ENCODE measurements around the gene TMEM184C.

TMEM184C gene

DNA sequence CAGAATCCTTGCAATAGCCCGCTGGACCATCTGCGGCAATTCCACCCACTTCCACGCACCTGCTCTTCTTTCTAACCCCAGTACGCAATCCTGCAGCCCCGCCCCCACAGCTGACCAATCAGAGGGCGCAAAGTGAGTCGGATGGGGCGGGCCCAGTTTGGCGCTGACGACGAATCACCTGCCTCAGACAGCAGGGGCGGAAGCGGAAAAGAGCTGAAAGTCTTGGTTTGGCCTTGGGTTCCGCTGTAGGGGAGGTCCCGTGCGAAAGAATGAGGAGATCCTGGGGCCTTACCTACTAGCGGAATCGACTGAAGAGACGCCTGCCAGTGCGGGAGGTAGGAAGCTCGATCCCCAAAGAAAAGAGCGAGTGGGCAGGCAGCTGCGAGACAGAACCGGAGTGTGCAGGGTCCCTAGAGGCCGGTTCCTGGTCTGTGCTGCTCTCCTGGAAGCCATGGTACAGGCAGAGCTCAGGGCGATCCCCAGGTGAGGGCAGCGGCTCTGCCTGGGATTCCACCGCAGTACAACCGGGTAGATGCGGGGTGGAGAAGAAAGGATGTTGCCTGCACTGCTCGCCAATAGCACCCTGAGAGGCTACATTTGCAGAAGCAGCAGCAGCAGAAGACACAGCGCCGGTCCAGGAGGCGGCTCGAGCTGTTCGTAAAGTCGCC lies at the start of gene TMEM184C:
TMEM184C (plus strand) TSS at position 225 of the 668 bp plus-strand sequence. CDS start 560 bp downstream, outside the sequence.
- H3K4me3 ChIP-seq: peak within 1 kb of the TSS; percentile 50 to 84 (median 72)
- H3K27ac ChIP-seq: peak within 1 kb of the TSS; percentile 26 to 89 (median 84)

- Histone ChIP-seq H3K27ac (peak overlapping the region in 1 of 21 experiments; percentile 46), H3K4me3 (no peak overlapping the region)
These were observed 46.6 kb upstream of the TMEM184C start for GRCh38 chr4:147570616-147571015.

GRCh38 chr4:147571036-147571770 lies 46.0 kb upstream of the TMEM184C start:
- Histone ChIP-seq H3K27ac (peak overlapping the region in 1 of 21 experiments; percentile 46), H3K4me3 (no peak overlapping the region)

DNA sequence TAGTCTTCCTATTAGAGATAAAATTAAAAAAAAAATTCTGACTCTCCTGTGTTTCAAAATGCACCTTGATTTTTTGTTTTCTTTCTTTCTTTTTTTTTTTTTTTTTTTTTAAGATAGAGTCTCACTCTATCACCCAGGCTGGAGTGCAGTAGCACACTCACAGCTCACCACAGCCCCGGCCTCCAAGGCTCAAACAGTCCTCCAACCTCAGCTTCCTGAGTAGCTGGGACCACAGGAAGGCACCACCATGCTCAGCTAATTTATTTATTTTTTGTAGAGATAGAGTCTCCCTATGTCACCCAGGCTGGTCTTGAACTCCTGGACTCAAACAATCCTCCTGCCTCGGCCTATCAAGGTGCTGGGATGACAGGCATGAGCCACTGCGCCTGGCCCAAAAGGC lies 41.1 kb upstream of the TMEM184C start:
- H3K4me3 ChIP-seq: no peak overlapping the region
- no peak overlapping the region for H3K27ac ChIP-seq

- Histone ChIP-seq H3K27ac (no peak overlapping the region), H3K4me3 (no peak overlapping the region)
These were observed 39.1 kb upstream of the TMEM184C start for GRCh38 chr4:147578051-147578476.

GRCh38 chr4:147578593-147578992 lies 38.6 kb upstream of the TMEM184C start:
- Histone ChIP-seq H3K27ac (no peak overlapping the region), H3K4me3 (no peak overlapping the region)

DNA sequence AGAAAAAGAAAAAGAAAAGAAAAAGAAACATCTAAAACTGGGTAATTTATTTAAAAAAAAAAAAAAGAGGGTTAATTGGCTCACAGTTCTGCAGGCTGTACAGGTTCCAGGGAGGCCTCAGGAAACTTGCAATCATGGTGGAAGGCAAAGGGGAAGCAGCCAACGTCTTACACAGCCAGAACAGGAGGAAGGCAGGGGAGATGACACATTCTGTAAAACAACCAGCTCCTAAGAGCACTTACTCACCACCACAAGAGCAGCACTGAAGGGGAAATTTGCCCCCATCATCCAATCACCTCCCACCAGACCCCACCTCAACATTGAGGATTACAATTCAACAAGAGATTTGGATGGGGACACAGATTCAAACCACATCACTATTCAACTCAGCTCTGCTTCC lies 36.8 kb upstream of the TMEM184C start:
- Histone ChIP-seq H3K27ac (no peak overlapping the region), H3K4me3 (no peak overlapping the region)

DNA sequence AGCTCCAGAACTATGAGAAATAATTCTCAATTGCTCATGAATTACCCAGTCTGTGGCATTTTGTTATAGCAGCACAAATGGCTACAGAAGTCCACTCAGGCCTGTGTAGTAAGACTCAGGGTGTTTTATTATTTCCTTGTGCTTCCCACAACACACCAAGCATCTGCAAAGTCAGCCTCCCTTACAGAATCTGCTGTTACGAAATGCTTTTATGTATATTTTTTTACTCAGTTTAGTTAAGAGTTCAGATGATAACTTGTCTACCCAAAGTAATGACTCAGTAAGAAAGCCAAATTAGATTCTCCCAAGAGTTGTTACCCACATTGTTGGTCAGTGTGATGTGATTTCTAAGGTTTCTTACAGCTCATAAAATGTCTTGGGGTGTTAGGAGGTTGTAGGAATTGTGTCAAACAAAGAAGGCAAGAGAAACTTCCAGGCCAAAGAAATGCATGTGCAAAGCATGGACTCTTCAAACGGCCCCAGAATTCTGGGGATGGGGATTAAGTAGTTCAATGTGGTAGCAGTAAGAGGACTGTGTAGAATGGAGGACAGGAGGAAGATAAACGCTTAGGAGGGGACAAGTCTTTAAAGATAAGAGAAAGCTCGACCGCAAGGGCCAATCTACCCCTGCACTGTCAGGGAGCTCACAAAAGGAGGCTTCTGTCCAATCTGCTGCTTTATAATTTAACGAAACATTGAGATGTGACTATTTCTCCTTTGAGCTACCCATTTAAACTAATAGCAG lies 35.4 kb upstream of the TMEM184C start:
- no peak overlapping the region for H3K4me3 ChIP-seq
- peak overlapping the region in 1 of 21 experiments; percentile 22 for H3K27ac ChIP-seq

DNA sequence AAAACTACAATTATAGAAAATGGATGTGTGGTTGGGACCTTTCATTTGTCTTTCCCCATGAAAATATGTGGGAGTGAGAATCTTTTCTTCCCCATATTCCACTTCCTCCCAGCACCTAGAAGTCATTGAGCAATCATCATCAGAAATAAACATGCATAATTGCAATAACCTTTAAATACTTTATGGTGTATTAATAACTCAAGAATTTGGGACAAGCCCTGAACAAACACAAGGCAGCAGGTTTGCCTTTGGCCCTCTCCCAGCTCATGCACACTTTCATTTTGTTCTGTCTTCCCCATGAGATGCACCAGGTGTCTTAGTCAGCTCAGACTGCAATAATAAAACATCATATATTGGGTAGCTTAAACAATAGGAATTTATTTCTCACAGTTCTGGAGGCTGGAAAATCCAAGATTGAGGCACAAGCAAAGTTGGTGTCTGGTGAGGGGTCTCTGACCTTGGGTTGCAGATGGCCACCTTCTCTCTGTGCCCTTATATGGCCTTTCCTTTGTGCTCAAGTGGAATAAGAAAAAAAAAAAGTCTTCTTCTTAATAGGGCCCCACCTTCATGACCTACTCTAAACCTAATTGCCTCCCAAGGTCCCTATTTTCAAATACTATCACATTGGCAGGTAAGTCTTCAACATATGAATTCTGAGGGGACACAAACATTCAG lies 34.7 kb upstream of the TMEM184C start:
- H3K27ac ChIP-seq: peak overlapping the region in 1 of 21 experiments; percentile 22
- no peak overlapping the region for H3K4me3 ChIP-seq

- no peak overlapping the region for H3K4me3 ChIP-seq
- no peak overlapping the region for H3K27ac ChIP-seq
These were observed 33.3 kb upstream of the TMEM184C start for GRCh38 chr4:147583876-147584275.

GRCh38 chr4:147586032-147586431 lies 31.2 kb upstream of the TMEM184C start:
- peak overlapping the region in 2 of 21 experiments; percentile 24 to 35 for H3K27ac ChIP-seq
- H3K4me3 ChIP-seq: no peak overlapping the region

GRCh38 chr4:147586637-147587036 lies 30.6 kb upstream of the TMEM184C start:
- Histone ChIP-seq H3K4me3 (no peak overlapping the region), H3K27ac (peak overlapping the region in 4 of 21 experiments; percentile 1 to 40 (median 24))

GRCh38 chr4:147587041-147587440 lies 30.2 kb upstream of the TMEM184C start:
- no peak overlapping the region for H3K4me3 ChIP-seq

DNA sequence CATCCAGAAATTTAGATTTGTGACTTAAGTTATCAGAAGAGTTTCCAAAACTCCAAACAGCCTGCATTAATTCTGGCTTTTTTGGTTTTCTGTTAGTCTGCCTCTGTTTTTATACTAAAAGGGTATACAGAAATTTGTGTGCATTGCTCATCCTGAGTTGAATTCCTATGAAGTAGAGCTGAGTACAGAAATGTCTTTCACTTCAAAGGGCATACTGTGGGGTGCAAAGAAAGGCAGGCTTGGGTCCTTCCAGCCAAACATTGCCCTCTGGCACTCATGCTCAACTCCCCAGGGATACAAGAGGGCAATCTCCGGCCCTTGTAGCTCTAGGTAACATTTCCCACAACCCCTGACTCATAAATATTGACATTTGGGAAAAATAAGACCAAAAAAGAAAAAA lies 27.6 kb upstream of the TMEM184C start:
- H3K4me3 ChIP-seq: no peak overlapping the region
- peak overlapping the region in 2 of 21 experiments; percentile 27 to 29 for H3K27ac ChIP-seq

More at GRCh38 chr4:147587041-147587440, 30.2 kb upstream of the TMEM184C start:
- peak overlapping the region in 4 of 21 experiments; percentile 1 to 40 (median 24) for H3K27ac ChIP-seq

GRCh38 chr4:147590249-147590920 lies 26.8 kb upstream of the TMEM184C start:
- Histone ChIP-seq H3K4me3 (no peak overlapping the region), H3K27ac (no peak overlapping the region)

- Histone ChIP-seq H3K27ac (no peak overlapping the region), H3K4me3 (no peak overlapping the region)
These were observed 26.1 kb upstream of the TMEM184C start for GRCh38 chr4:147591106-147591505.

- Histone ChIP-seq H3K27ac (no peak overlapping the region), H3K4me3 (no peak overlapping the region)
These were observed 23.1 kb upstream of the TMEM184C start for GRCh38 chr4:147594107-147594506.

- no peak overlapping the region for H3K4me3 ChIP-seq
- H3K27ac ChIP-seq: no peak overlapping the region
These were observed 22.6 kb upstream of the TMEM184C start for GRCh38 chr4:147594578-147594977.

DNA sequence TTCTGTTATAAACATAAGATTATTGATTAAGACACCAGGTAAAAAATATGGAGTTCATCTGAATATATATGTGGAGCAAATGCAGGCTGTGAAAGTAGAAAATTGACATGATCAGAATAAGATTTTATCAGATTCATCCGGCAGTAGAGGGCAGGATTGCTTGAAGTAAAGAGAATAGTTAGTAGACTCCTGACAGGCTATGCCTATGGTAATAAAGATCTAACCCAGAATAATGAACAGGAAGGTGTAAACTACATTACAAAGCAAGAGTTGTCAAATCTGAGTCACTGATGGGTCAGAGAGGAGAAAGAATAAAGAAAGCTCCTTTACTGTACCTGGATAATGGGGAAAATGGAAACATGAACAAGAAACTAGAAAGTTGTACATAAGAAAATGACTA lies 20.8 kb upstream of the TMEM184C start:
- no peak overlapping the region for H3K27ac ChIP-seq
- H3K4me3 ChIP-seq: no peak overlapping the region

All from skin epidermis (tissue), 12 donors.